ENCODE results near the gene ATP1B2. TPM values are rescaled to one million over a fixed set of nuclear protein-coding genes. Genes with fewer than 3 reads are reported as not detected.

The ATP1B2 gene
- total RNA-seq, 1 donor from 2014 or later: 1.6 TPM

GRCh38 chr17:7677388-7678067 lies 26.8 kb downstream of the ATP1B2 start:
- no peak overlapping the region for H3K9ac ChIP-seq (ENCODE audit: low read depth in 1 of 3, low read length in 3 of 3)
- H3K4me3 ChIP-seq (ENCODE audit: low read length in 3 of 3): no peak overlapping the region
- H3K4me1 ChIP-seq (ENCODE audit: control insufficient read depth in 3 of 3, insufficient read depth in 3 of 3, low read length in 3 of 3): no peaks in the 10 kb centered on the region
- H3K27ac ChIP-seq (ENCODE audit: low read depth, low read length): no peak overlapping the region
- H3K36me3 ChIP-seq (ENCODE audit: control insufficient read depth in 3 of 3, insufficient read depth in 3 of 3, low read length in 3 of 3): peaks cover 24 to 32% (median 26%) of the 10 kb centered on the region in 3 donors
- no peaks in the 10 kb centered on the region for H3K27me3 ChIP-seq (ENCODE audit: control insufficient read depth in 3 of 3, insufficient read depth in 3 of 3, low read length in 3 of 3)
- peaks cover 0 to 3% (median 2%) of the 10 kb centered on the region in 3 donors for H3K9me3 ChIP-seq (ENCODE audit: control insufficient read depth in 3 of 3, low read length in 3 of 3)

- H3K9me3 ChIP-seq (ENCODE audit: control insufficient read depth in 3 of 3, low read length in 3 of 3): no peaks in the 10 kb centered on the region
- peak overlapping the region; percentile 96 for H3K27ac ChIP-seq (ENCODE audit: low read depth, low read length)
- peak overlapping the region; percentile 96 to 99 (median 97) for H3K9ac ChIP-seq (ENCODE audit: low read depth in 1 of 3, low read length in 3 of 3)
- peak overlapping the region; percentile 4 to 97 (median 87) for H3K4me3 ChIP-seq (ENCODE audit: low read length in 3 of 3)
- H3K27me3 ChIP-seq (ENCODE audit: control insufficient read depth in 3 of 3, insufficient read depth in 3 of 3, low read length in 3 of 3): no peaks in the 10 kb centered on the region
- peaks cover 0 to 1% (median 0%) of the 10 kb centered on the region in 3 donors for H3K36me3 ChIP-seq (ENCODE audit: control insufficient read depth in 3 of 3, insufficient read depth in 3 of 3, low read length in 3 of 3)
- H3K4me1 ChIP-seq (ENCODE audit: control insufficient read depth in 3 of 3, insufficient read depth in 3 of 3, low read length in 3 of 3): peaks cover 26 to 39% (median 31%) of the 10 kb centered on the region in 3 donors
Measured at GRCh38 chr17:7684851-7685532, 34.3 kb downstream of the ATP1B2 start.

DNA sequence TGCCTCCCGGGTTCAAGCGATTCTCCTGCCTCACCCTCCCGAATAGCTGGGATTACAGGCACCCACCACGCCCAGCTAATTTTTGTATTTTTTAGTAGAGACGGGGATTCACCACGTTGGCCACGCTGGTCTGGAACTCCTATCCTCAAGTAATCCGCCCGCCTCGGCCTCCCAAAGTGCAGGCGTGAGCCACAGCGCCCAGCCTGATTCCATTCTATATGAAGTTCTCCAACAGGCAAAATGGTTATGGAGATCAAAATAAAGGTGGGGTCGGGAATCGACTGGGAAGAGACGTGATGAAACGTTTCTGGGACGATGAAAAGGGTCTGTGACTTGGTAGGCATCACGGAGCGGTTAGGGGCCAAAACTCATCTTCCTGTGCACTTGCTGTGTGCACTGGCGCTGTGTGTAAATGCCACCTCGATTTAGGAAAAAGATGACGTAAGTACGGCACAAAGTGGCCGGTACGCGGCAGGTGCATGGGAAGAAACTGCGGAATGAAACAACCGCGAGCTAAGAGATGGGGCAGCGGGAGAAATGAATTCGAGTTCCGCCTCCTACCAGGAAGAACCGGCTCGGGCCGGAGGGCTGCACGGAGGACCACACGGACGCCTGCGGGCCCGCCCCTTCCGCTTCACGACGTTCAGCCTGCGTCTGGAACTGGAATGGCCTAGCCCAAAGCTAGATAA lies 35.0 kb downstream of the ATP1B2 start:
- Histone ChIP-seq H3K9me3 (ENCODE audit: control insufficient read depth in 3 of 3, low read length in 3 of 3) (no peaks in the 10 kb centered on the region), H3K36me3 (ENCODE audit: control insufficient read depth in 3 of 3, insufficient read depth in 3 of 3, low read length in 3 of 3) (peaks cover 0 to 7% (median 0%) of the 10 kb centered on the region in 3 donors), H3K9ac (ENCODE audit: low read depth in 1 of 3, low read length in 3 of 3) (peak overlapping the region; percentile 96 to 99 (median 97)), H3K27ac (ENCODE audit: low read depth, low read length) (peak overlapping the region; percentile 96), H3K4me3 (ENCODE audit: low read length in 3 of 3) (peak overlapping the region; percentile 87 to 100 (median 97)), H3K4me1 (ENCODE audit: control insufficient read depth in 3 of 3, insufficient read depth in 3 of 3, low read length in 3 of 3) (peaks cover 26 to 39% (median 31%) of the 10 kb centered on the region in 3 donors), H3K27me3 (ENCODE audit: control insufficient read depth in 3 of 3, insufficient read depth in 3 of 3, low read length in 3 of 3) (no peaks in the 10 kb centered on the region)

- Histone ChIP-seq H3K27me3 (ENCODE audit: control insufficient read depth in 3 of 3, insufficient read depth in 3 of 3, low read length in 3 of 3) (no peaks in the 10 kb centered on the region), H3K27ac (ENCODE audit: low read depth, low read length) (peak overlapping the region; percentile 96), H3K36me3 (ENCODE audit: control insufficient read depth in 3 of 3, insufficient read depth in 3 of 3, low read length in 3 of 3) (peaks cover 0 to 7% (median 0%) of the 10 kb centered on the region in 3 donors), H3K4me3 (ENCODE audit: low read length in 3 of 3) (peak overlapping the region; percentile 87 to 100 (median 97)), H3K4me1 (ENCODE audit: control insufficient read depth in 3 of 3, insufficient read depth in 3 of 3, low read length in 3 of 3) (peaks cover 26 to 39% (median 31%) of the 10 kb centered on the region in 3 donors), H3K9ac (ENCODE audit: low read depth in 1 of 3, low read length in 3 of 3) (peak overlapping the region; percentile 96 to 99 (median 97)), H3K9me3 (ENCODE audit: control insufficient read depth in 3 of 3, low read length in 3 of 3) (no peaks in the 10 kb centered on the region)
Measured at GRCh38 chr17:7686222-7687071, 35.7 kb downstream of the ATP1B2 start.

DNA sequence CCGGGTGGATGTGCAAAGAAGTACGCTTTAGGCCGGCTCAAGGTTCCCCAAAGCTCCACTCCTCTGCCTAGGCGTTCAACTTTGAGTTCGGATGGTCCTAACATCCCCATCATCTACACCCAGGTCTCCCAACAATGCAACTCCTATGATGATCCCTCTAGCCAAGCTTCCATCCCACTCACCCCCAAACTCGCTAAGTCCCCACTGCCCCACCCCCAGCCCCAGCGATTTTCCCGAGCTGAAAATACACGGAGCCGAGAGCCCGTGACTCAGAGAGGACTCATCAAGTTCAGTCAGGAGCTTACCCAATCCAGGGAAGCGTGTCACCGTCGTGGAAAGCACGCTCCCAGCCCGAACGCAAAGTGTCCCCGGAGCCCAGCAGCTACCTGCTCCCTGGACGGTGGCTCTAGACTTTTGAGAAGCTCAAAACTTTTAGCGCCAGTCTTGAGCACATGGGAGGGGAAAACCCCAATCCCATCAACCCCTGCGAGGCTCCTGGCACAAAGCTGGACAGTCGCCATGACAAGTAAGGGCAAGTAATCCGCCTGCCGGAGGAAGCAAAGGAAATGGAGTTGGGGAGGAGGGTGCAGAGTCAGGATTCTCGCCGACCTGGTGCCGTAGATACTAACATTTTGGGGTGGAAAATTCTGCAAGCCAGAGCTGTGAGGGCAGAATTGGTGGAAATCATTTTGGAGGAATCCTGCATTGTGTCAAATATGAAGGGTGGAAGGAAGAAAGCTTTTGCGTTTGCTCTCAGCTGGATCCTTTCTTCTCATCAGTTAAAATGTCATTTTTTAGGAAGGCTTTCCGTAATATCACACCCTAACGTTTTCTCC lies 36.6 kb downstream of the ATP1B2 start, which contains the start of gene TP53:
TP53 (minus strand) TSS at position 419 of the 836 bp plus-strand sequence. CDS start 10,896 bp downstream, outside the sequence.
- H3K9me3 ChIP-seq (ENCODE audit: control insufficient read depth in 3 of 3, low read length in 3 of 3): no peaks in the 10 kb centered on the region
- peak within 1 kb of the TSS; percentile 95 to 100 (median 97) for H3K4me3 ChIP-seq (ENCODE audit: low read length in 3 of 3)
- H3K27me3 ChIP-seq (ENCODE audit: control insufficient read depth in 3 of 3, insufficient read depth in 3 of 3, low read length in 3 of 3): no peaks in the 10 kb centered on the region
- peaks cover 0 to 7% (median 0%) of the 10 kb centered on the region in 3 donors for H3K36me3 ChIP-seq (ENCODE audit: control insufficient read depth in 3 of 3, insufficient read depth in 3 of 3, low read length in 3 of 3)
- peak within 1 kb of the TSS; percentile 96 to 99 (median 97) for H3K9ac ChIP-seq (ENCODE audit: low read depth in 1 of 3, low read length in 3 of 3)
- H3K4me1 ChIP-seq (ENCODE audit: control insufficient read depth in 3 of 3, insufficient read depth in 3 of 3, low read length in 3 of 3): peaks cover 26 to 39% (median 31%) of the 10 kb centered on the region in 3 donors
- H3K27ac ChIP-seq (ENCODE audit: low read depth, low read length): peak within 1 kb of the TSS; percentile 96

- Histone ChIP-seq H3K27ac (ENCODE audit: low read depth, low read length) (peak within 1 kb of the TSS; percentile 96), H3K4me1 (ENCODE audit: control insufficient read depth in 3 of 3, insufficient read depth in 3 of 3, low read length in 3 of 3) (peaks cover 26 to 39% (median 31%) of the 10 kb centered on the region in 3 donors)
Measured at GRCh38 chr17:7687908-7688807, 37.4 kb downstream of the ATP1B2 start, which contains the start of gene WRAP53. WRAP53 (plus strand) TSS chr17:7688477; CDS start chr17:7688649, 172 bp downstream.

DNA sequence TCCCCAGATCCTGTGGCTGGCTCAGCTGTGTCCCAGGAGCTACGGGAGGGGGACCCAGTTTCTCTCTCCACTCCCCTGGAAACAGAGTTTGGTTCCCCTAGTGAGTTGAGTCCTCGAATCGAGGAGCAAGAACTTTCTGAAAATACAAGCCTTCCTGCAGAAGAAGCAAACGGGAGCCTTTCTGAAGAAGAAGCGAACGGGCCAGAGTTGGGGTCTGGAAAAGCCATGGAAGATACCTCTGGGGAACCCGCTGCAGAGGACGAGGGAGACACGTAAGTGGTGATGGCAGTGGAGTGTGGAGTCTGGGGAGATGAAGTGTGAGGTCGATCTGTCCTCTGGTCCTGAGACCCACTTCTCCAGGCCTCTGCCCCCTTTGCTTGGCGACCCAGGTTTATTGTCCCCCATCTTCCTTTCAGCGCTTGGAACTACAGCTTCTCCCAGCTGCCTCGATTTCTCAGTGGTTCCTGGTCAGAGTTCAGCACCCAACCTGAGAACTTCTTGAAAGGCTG lies 38.1 kb downstream of the ATP1B2 start:
- Histone ChIP-seq H3K9ac (ENCODE audit: low read depth in 1 of 3, low read length in 3 of 3) (peak overlapping the region; percentile 85 to 87 (median 87)), H3K9me3 (ENCODE audit: control insufficient read depth in 3 of 3, low read length in 3 of 3) (no peaks in the 10 kb centered on the region), H3K4me1 (ENCODE audit: control insufficient read depth in 3 of 3, insufficient read depth in 3 of 3, low read length in 3 of 3) (peaks cover 26 to 38% (median 31%) of the 10 kb centered on the region in 3 donors), H3K27ac (ENCODE audit: low read depth, low read length) (peak overlapping the region; percentile 70), H3K36me3 (ENCODE audit: control insufficient read depth in 3 of 3, insufficient read depth in 3 of 3, low read length in 3 of 3) (peaks cover 0 to 7% (median 0%) of the 10 kb centered on the region in 3 donors), H3K27me3 (ENCODE audit: control insufficient read depth in 3 of 3, insufficient read depth in 3 of 3, low read length in 3 of 3) (no peaks in the 10 kb centered on the region), H3K4me3 (ENCODE audit: low read length in 3 of 3) (peak overlapping the region; percentile 85 to 96 (median 95))

More at GRCh38 chr17:7687908-7688807, 37.4 kb downstream of the ATP1B2 start, which contains the start of gene WRAP53:
- H3K27me3 ChIP-seq (ENCODE audit: control insufficient read depth in 3 of 3, insufficient read depth in 3 of 3, low read length in 3 of 3): no peaks in the 10 kb centered on the region
- H3K9me3 ChIP-seq (ENCODE audit: control insufficient read depth in 3 of 3, low read length in 3 of 3): no peaks in the 10 kb centered on the region
- peak within 1 kb of the TSS; percentile 95 to 100 (median 97) for H3K4me3 ChIP-seq (ENCODE audit: low read length in 3 of 3)
- H3K36me3 ChIP-seq (ENCODE audit: control insufficient read depth in 3 of 3, insufficient read depth in 3 of 3, low read length in 3 of 3): peaks cover 0 to 7% (median 0%) of the 10 kb centered on the region in 3 donors
- peak within 1 kb of the TSS; percentile 96 to 99 (median 97) for H3K9ac ChIP-seq (ENCODE audit: low read depth in 1 of 3, low read length in 3 of 3)

- Histone ChIP-seq H3K9ac (ENCODE audit: low read depth in 1 of 3, low read length in 3 of 3) (no peak overlapping the region), H3K36me3 (ENCODE audit: control insufficient read depth in 3 of 3, insufficient read depth in 3 of 3, low read length in 3 of 3) (peaks cover 0 to 9% (median 4%) of the 10 kb centered on the region in 3 donors), H3K4me1 (ENCODE audit: control insufficient read depth in 3 of 3, insufficient read depth in 3 of 3, low read length in 3 of 3) (no peaks in the 10 kb centered on the region), H3K9me3 (ENCODE audit: control insufficient read depth in 3 of 3, low read length in 3 of 3) (no peaks in the 10 kb centered on the region), H3K27ac (ENCODE audit: low read depth, low read length) (no peak overlapping the region), H3K4me3 (ENCODE audit: low read length in 3 of 3) (no peak overlapping the region), H3K27me3 (ENCODE audit: control insufficient read depth in 3 of 3, insufficient read depth in 3 of 3, low read length in 3 of 3) (no peaks in the 10 kb centered on the region)
Measured at GRCh38 chr17:7695586-7695985, 44.9 kb downstream of the ATP1B2 start.
